HCT116 (cell line): ENCODE data around the gene CDKAL1. TPM values are rescaled to one million over a fixed set of nuclear protein-coding genes. Genes with fewer than 3 reads are reported as not detected.

Experiments
- ATAC-seq: fragments of 200-7000 bp; cut with Tn5 transposase; 2 replicates; pipeline ENCODE4 v1.9.1; 2020; ENCODE audit warnings: mild to moderate bottlenecking, moderate library complexity
- BruUV-seq: library from RNA; stranded (reverse); fragments of 400-500 nt; replicated peaks from 2 replicates; lab custom pipeline; 2021; lab: Mats Ljungman, UMichigan
- CTCF ChIA-PET: fragments of 300-600 bp; sonication (Branson Sonifier 250); formaldehyde crosslinking; loops from one replicate; lab custom pipeline; 2021; ENCODE audit warnings: antibody characterized with exemption; lab: Charles Lee
- POLR2A ChIA-PET: fragments of 300-600, 350-600 bp; sonication (Branson Sonifier 250); formaldehyde crosslinking; loops from one replicate; lab custom pipeline; 2021; ENCODE audit warnings: antibody characterized with exemption; lab: Charles Lee
- RAD21 ChIA-PET, 2 experiments: fragments of 300-600 bp; sonication (Branson Sonifier 250); formaldehyde crosslinking; loops; one replicate each; lab custom pipeline; 2023; ENCODE audit warnings: low total read pairs in 2 of 2; ENCODE audit not compliant: uncharacterized antibody in 2 of 2, unreplicated experiment in 2 of 2, low non-redundant PET in 1 of 2; lab: Charles Lee
- DNase-seq: peaks from one replicate; pipeline ENCODE4 v3.0.0-alpha.2; 2010; ENCODE audit warnings: low read depth, low spot score
- H2AFZ ChIP-seq: fragments of 200-600 bp; shearing (Covaris generic), sonication (generic); 2 replicates; pipeline ENCODE4 v1.6.1; 2017; ENCODE audit warnings: low read depth, mixed run types, mixed read lengths, antibody characterized with exemption, low read length; ENCODE audit not compliant: poor library complexity, severe bottlenecking
- H3K27ac ChIP-seq: 2 replicates; pipeline ENCODE4 v1.5.1; 2012; ENCODE audit warnings: low read depth, low read length
- H3K27me3 ChIP-seq: fragments of 200-600 bp; sonication (generic); 2 replicates; pipeline ENCODE4 v1.6.1; 2016; ENCODE audit warnings: mixed run types, low read length, mixed read lengths; ENCODE audit not compliant: insufficient read depth
- H3K36me3 ChIP-seq, 2 experiments: fragments of 200-500 bp in 1 of 2; fragments of 200-600 bp in 1 of 2; sonication (Bioruptor generic) in 1 of 2; sonication (generic) in 1 of 2; 2 replicates each; pipeline versions ENCODE4 v1.5.1 to v1.6.1; 2014 to 2016; ENCODE audit warnings: low read length in 2 of 2, inconsistent platforms in 1 of 2, mixed read lengths in 1 of 2, mixed run types in 1 of 2; ENCODE audit not compliant: insufficient read depth in 2 of 2, control insufficient read depth in 1 of 2
- H3K4me1 ChIP-seq, 2 experiments: fragments of 200-600 bp in 1 of 2; sonication (generic) in 1 of 2; 2 replicates each; pipeline versions ENCODE4 v1.5.1 to v1.6.1; 2012 to 2017; ENCODE audit warnings: low read length in 2 of 2, inconsistent platforms in 1 of 2, mild to moderate bottlenecking in 1 of 2, mixed read lengths in 1 of 2, mixed run types in 1 of 2, moderate library complexity in 1 of 2; ENCODE audit not compliant: insufficient read depth in 2 of 2, control insufficient read depth in 1 of 2
- H3K4me2 ChIP-seq: fragments of 200-600 bp; sonication (generic); 2 replicates; pipeline ENCODE4 v1.6.1; 2017; ENCODE audit warnings: mixed run types, low read length, mixed read lengths
- H3K4me3 ChIP-seq, 2 experiments: fragments of 200-600 bp in 1 of 2; sonication (generic) in 1 of 2; replicated peaks in 1 of 2; 2 replicates each; pipeline ENCODE4 v1.5.1; 2011 to 2016; ENCODE audit warnings: low read length in 2 of 2, control low read depth in 1 of 2, low read depth in 1 of 2, mild to moderate bottlenecking in 1 of 2, mixed read lengths in 1 of 2, mixed run types in 1 of 2
- H3K79me2 ChIP-seq: fragments of 200-600 bp; sonication (generic); 2 replicates; pipeline ENCODE4 v1.6.1; 2017; ENCODE audit warnings: mild to moderate bottlenecking, mixed run types, low read length, moderate library complexity, mixed read lengths; ENCODE audit not compliant: insufficient read depth
- H3K9ac ChIP-seq: fragments of 200-600 bp; sonication (generic); 2 replicates; pipeline ENCODE4 v1.6.1; 2016; ENCODE audit warnings: low read length, mixed read lengths
- H3K9me2 ChIP-seq: fragments of 200-600 bp; sonication (generic), shearing (Covaris generic); 2 replicates; pipeline ENCODE4 v1.6.1; 2017; ENCODE audit warnings: mixed run types, mild to moderate bottlenecking, moderate library complexity; ENCODE audit not compliant: insufficient read depth
- H3K9me3 ChIP-seq, 2 experiments: fragments of 200-500 bp in 1 of 2; fragments of 200-600 bp in 1 of 2; sonication (Bioruptor generic) in 1 of 2; sonication (generic) in 1 of 2; 2 replicates each; pipeline ENCODE4 v1.6.1; 2014 to 2017; ENCODE audit warnings: low read length in 2 of 2, mixed read lengths in 2 of 2, inconsistent platforms in 1 of 2, low read depth in 1 of 2, mild to moderate bottlenecking in 1 of 2, mixed run types in 1 of 2, moderate library complexity in 1 of 2; ENCODE audit not compliant: control insufficient read depth in 1 of 2, insufficient read depth in 1 of 2
- H4K20me1 ChIP-seq: fragments of 200-600 bp; sonication (generic), shearing (Covaris generic); 2 replicates; pipeline ENCODE4 v1.6.1; 2017; ENCODE audit warnings: mixed run types, mild to moderate bottlenecking, moderate library complexity; ENCODE audit not compliant: insufficient read depth
- CBX3 ChIP-seq: IDR thresholded peaks from 2 replicates; pipeline ENCODE4 v1.6.1; 2012; ENCODE audit warnings: low read depth
- CEBPB ChIP-seq: IDR thresholded peaks from 2 replicates; pipeline ENCODE4 v1.6.1; 2012; ENCODE audit warnings: low read depth
- EGR1 ChIP-seq: IDR thresholded peaks from 2 replicates; pipeline ENCODE4 v1.6.1; 2012; ENCODE audit warnings: low read depth
- ELF1 ChIP-seq: IDR thresholded peaks from 2 replicates; pipeline ENCODE4 v1.6.1; 2012; ENCODE audit warnings: low read depth, borderline replicate concordance
- EZH2 ChIP-seq: fragments of 200-600 bp; sonication (generic); IDR thresholded peaks from 2 replicates; pipeline ENCODE4 v1.6.1; 2017; ENCODE audit warnings: antibody characterized with exemption, mixed run types
- EZH2phosphoT487 ChIP-seq: fragments of 200-600 bp; IDR thresholded peaks from 2 replicates; pipeline ENCODE4 v1.6.1; 2018; ENCODE audit warnings: antibody characterized with exemption, borderline replicate concordance
- POLR2A ChIP-seq: IDR thresholded peaks from 2 replicates; pipeline ENCODE4 v1.7.0; 2011; ENCODE audit warnings: borderline replicate concordance; ENCODE audit not compliant: insufficient read depth, insufficient read length; ENCODE audit errors: extremely low read depth
- POLR2AphosphoS5 ChIP-seq: IDR thresholded peaks from 2 replicates; pipeline ENCODE4 v1.6.1; 2011; ENCODE audit warnings: mild to moderate bottlenecking, low read depth, low read length, moderate library complexity
- REST ChIP-seq: IDR thresholded peaks from 2 replicates; pipeline ENCODE4 v1.6.1; 2012; ENCODE audit warnings: low read depth
- TCF7L2 ChIP-seq: IDR thresholded peaks from 2 replicates; pipeline ENCODE4 v1.7.0; 2011; ENCODE audit warnings: borderline replicate concordance, inconsistent platforms; ENCODE audit not compliant: insufficient read depth, insufficient read length; ENCODE audit errors: extremely low read depth
- ZNF274 ChIP-seq: fragments of 200-500 bp; sonication (Bioruptor generic); IDR thresholded peaks from 2 replicates; pipeline ENCODE4 v1.6.1; 2014; ENCODE audit warnings: mild to moderate bottlenecking, low read depth, low read length, inconsistent platforms
- intact Hi-C: fragments of 100-400 bp; cut with micrococcal nuclease; formaldehyde crosslinking; loops from 2 replicates; pipeline ENCODE4 v1.10.0; 2022
- total RNA-seq: library from RNA; stranded (reverse); gene quantifications from one replicate; pipeline ENCODE4 v1.2.1, GENCODE V29; 2021; ENCODE audit not compliant: unreplicated experiment

CDKAL1 gene
- total RNA-seq, 1 experiment from 2014 or later = 14.9 TPM

GRCh38 chr6:21151530-21151929 is 617.3 kb downstream of the CDKAL1 start:
- intact Hi-C loops = no loop called here
- BruUV-seq = no TSS peak
- CTCF ChIA-PET = no interaction called here

More at GRCh38 chr6:21151530-21151929, 617.3 kb downstream of the CDKAL1 start:
- H3K9ac ChIP-seq = no peak overlapping the region
- no peaks in the 10 kb centered on the region for H4K20me1 ChIP-seq
- no peak overlapping the region for H2AFZ ChIP-seq
- no peaks in the 10 kb centered on the region for H3K9me2 ChIP-seq
- TF ChIP-seq ZNF274 (no peak), EGR1 (no peak), REST (no peak), POLR2AphosphoS5 (no peak), ELF1 (no peak), EZH2 (no peak), POLR2A (no peak), EZH2phosphoT487 (no peak), CEBPB (no peak), CBX3 (no peak), TCF7L2 (no peak)
- ChIA-PET RAD21 (no interaction called here), POLR2A (no interaction called here)
- DNase-seq (no peak), ATAC-seq (no peak)
- H3K4me3 ChIP-seq = no peak overlapping the region
- no peaks in the 10 kb centered on the region for H3K4me1 ChIP-seq
- H3K79me2 ChIP-seq = no peaks in the 10 kb centered on the region
- H3K27ac ChIP-seq = no peak overlapping the region
- no peaks in the 10 kb centered on the region for H3K27me3 ChIP-seq
- no peaks in the 10 kb centered on the region for H3K9me3 ChIP-seq
- no peaks in the 10 kb centered on the region for H3K36me3 ChIP-seq
- no peak overlapping the region for H3K4me2 ChIP-seq
